ENCODE results near the gene ABCC6.
"Not testable (repeated sequence)": the region's sequence is repeated elsewhere in the genome, so short reads cannot be mapped to it uniquely, and the experiment has no call there.

Gene ABCC6

GRCh38 chr16:16105646-16106045 lies 117.6 kb downstream of the ABCC6 start:
- no peak overlapping the region for H3K4me3 ChIP-seq (replicated peaks in 1 of 2; ENCODE audit: low read depth in 2 of 2, low read length in 2 of 2)
- no peak for TF ChIP-seq CTCF (IDR thresholded peaks at IDR 0.05; ENCODE audit: low read depth, low read length)
- DNase-seq (ENCODE audit: low read depth in 2 of 2) = no peak

GRCh38 chr16:16104804-16105141 lies 118.5 kb downstream of the ABCC6 start:
- not testable (repeated sequence) for DNase-seq (ENCODE audit: low read depth in 2 of 2); H3K4me3 ChIP-seq (replicated peaks in 1 of 2; ENCODE audit: low read depth in 2 of 2, low read length in 2 of 2)

- H3K4me3 ChIP-seq (replicated peaks in 1 of 2; ENCODE audit: low read depth in 2 of 2, low read length in 2 of 2); DNase-seq (ENCODE audit: low read depth in 2 of 2): not testable (repeated sequence)
Observed at GRCh38 chr16:16104132-16104803, 119.0 kb downstream of the ABCC6 start.

- no peak for TF ChIP-seq CTCF (IDR thresholded peaks at IDR 0.05; ENCODE audit: low read depth, low read length)
- no peak overlapping the region for H3K4me3 ChIP-seq (replicated peaks in 1 of 2; ENCODE audit: low read depth in 2 of 2, low read length in 2 of 2)
- no peak for DNase-seq (ENCODE audit: low read depth in 2 of 2)
Observed at GRCh38 chr16:16102738-16103137, 120.6 kb downstream of the ABCC6 start.

- no peak for TF ChIP-seq CTCF (IDR thresholded peaks at IDR 0.05; ENCODE audit: low read depth, low read length)
- no peak overlapping the region for H3K4me3 ChIP-seq (replicated peaks in 1 of 2; ENCODE audit: low read depth in 2 of 2, low read length in 2 of 2)
- DNase-seq (ENCODE audit: low read depth in 2 of 2) = no peak
Observed at GRCh38 chr16:16101585-16101984, 121.7 kb downstream of the ABCC6 start.

GRCh38 chr16:16100631-16101030 lies 122.7 kb downstream of the ABCC6 start:
- H3K4me3 ChIP-seq (replicated peaks in 1 of 2; ENCODE audit: low read depth in 2 of 2, low read length in 2 of 2) = no peak overlapping the region
- DNase-seq (ENCODE audit: low read depth in 2 of 2) = no peak
- TF ChIP-seq CTCF (IDR thresholded peaks at IDR 0.05; ENCODE audit: low read depth, low read length) = no peak

GRCh38 chr16:16099320-16099719 lies 124.0 kb downstream of the ABCC6 start:
- no peak overlapping the region for H3K4me3 ChIP-seq (replicated peaks in 1 of 2; ENCODE audit: low read depth in 2 of 2, low read length in 2 of 2)
- no peak for TF ChIP-seq CTCF (IDR thresholded peaks at IDR 0.05; ENCODE audit: low read depth, low read length)
- DNase-seq (ENCODE audit: low read depth in 2 of 2) = no peak

Measured in cardiac fibroblast (primary cell).